HPDE6-E6E7 (cell line): ENCODE measurements around the gene POLD1.
"Not testable (repeated sequence)": the region's sequence is repeated elsewhere in the genome, so short reads cannot be mapped to it uniquely, and the experiment has no call there.

Experiments used
- DNase-seq: peaks from one replicate; pipeline ENCODE4 v3.0.0; 2011; ENCODE audit warnings: missing footprints; ENCODE audit errors: extremely low spot score

Gene POLD1

GRCh38 chr19:50390952-50391351, 6.8 kb downstream of the POLD1 start:
- DNase-seq, result not testable (repeated sequence)

- no peak for DNase-seq
Observed at GRCh38 chr19:50392759-50393158, 8.6 kb downstream of the POLD1 start.

GRCh38 chr19:50393589-50393988, 9.4 kb downstream of the POLD1 start:
- DNase-seq, result no peak

- DNase-seq, result no peak
Observed at GRCh38 chr19:50394017-50394416, 9.9 kb downstream of the POLD1 start.

GRCh38 chr19:50398675-50399367, 14.7 kb downstream of the POLD1 start:
- no peak for DNase-seq

GRCh38 chr19:50399368-50399745, 15.2 kb downstream of the POLD1 start:
- no peak for DNase-seq

GRCh38 chr19:50401605-50402450, 17.7 kb downstream of the POLD1 start:
- no peak for DNase-seq

- no peak for DNase-seq
Observed at GRCh38 chr19:50402544-50403301, 18.6 kb downstream of the POLD1 start.

- DNase-seq, result no peak
Observed at GRCh38 chr19:50406156-50406820, 22.1 kb downstream of the POLD1 start.

- DNase-seq, result no peak
Observed at GRCh38 chr19:50406829-50407228, 22.7 kb downstream of the POLD1 start.

- no peak for DNase-seq
Observed at GRCh38 chr19:50409347-50409746, 25.2 kb downstream of the POLD1 start.

- no peak for DNase-seq
Observed at GRCh38 chr19:50410109-50410508, 26.0 kb downstream of the POLD1 start.

- no peak for DNase-seq
Observed at GRCh38 chr19:50412419-50412818, 28.3 kb downstream of the POLD1 start.

- no peak for DNase-seq
Observed at GRCh38 chr19:50413096-50413495, 28.9 kb downstream of the POLD1 start.

GRCh38 chr19:50413531-50413930, 29.4 kb downstream of the POLD1 start:
- no peak for DNase-seq

GRCh38 chr19:50414864-50415660, 30.9 kb downstream of the POLD1 start:
- no peak for DNase-seq

- no peak for DNase-seq
Observed at GRCh38 chr19:50415661-50416033, 31.5 kb downstream of the POLD1 start.

GRCh38 chr19:50416034-50416977, 32.2 kb downstream of the POLD1 start:
- no peak for DNase-seq

- DNase-seq, result no peak
Observed at GRCh38 chr19:50417111-50418081, 33.2 kb downstream of the POLD1 start.
